Esophagus muscularis mucosa (tissue), 4 donors: Measurements from ENCODE around the gene MYCN. TPM values are rescaled to one million over a fixed set of nuclear protein-coding genes. Genes with fewer than 3 reads are reported as not detected.

Experiments used
- DNase-seq: peaks from one replicate; pipeline ENCODE4 v3.0.0-alpha.2; 2017; ENCODE audit errors: extremely low spot score
- H3K27ac ChIP-seq, 4 donors: fragments of 200-600 bp; sonication (generic); replicated peaks in 1 of 4; 1 replicate in 3 of 4; 2 replicates in 1 of 4; pipeline ENCODE4 v1.5.1; 2016 to 2019; ENCODE audit warnings: mild to moderate bottlenecking in 1 of 4
- H3K27me3 ChIP-seq, 4 donors: fragments of 200-600 bp; sonication (generic); one replicate each; pipeline versions ENCODE4 v1.5.1 to v1.6.0; 2016 to 2019
- H3K36me3 ChIP-seq, 4 donors: fragments of 200-600 bp; sonication (generic); one replicate each; pipeline ENCODE4 v1.5.1; 2016 to 2019
- H3K4me1 ChIP-seq, 4 donors: fragments of 200-600 bp; sonication (generic); one replicate each; pipeline ENCODE4 v1.5.1; 2016 to 2019
- H3K4me3 ChIP-seq, 4 donors: fragments of 200-600 bp; sonication (generic); 1 replicate in 2 of 4; 2 replicates in 2 of 4; pipeline ENCODE4 v1.5.1; 2016 to 2019; ENCODE audit warnings: mild to moderate bottlenecking in 4 of 4, moderate library complexity in 1 of 4
- H3K9me3 ChIP-seq, 4 donors: fragments of 200-600 bp; sonication (generic); 1 replicate in 3 of 4; 2 replicates in 1 of 4; pipeline ENCODE4 v1.5.1; 2016 to 2019
- CTCF ChIP-seq, 3 experiments: fragments of 200-600 bp in 2 of 3; fragments of 450-650 bp in 1 of 3; sonication (generic) in 2 of 3; IDR thresholded peaks; one replicate each; pipeline ENCODE4 v1.5.1; 2017 to 2019; ENCODE audit warnings: antibody characterized with exemption in 3 of 3, mild to moderate bottlenecking in 2 of 3, moderate library complexity in 1 of 3
- EP300 ChIP-seq: sonication (generic); formaldehyde crosslinking; IDR thresholded peaks from one replicate; pipeline ENCODE4 v1.6.1; 2017; ENCODE audit warnings: antibody characterized with exemption
- POLR2A ChIP-seq: fragments of 450-650 bp; IDR thresholded peaks from one replicate; pipeline ENCODE4 v1.6.1; 2017; ENCODE audit warnings: antibody characterized with exemption, moderate library complexity, mild to moderate bottlenecking, low read depth
- POLR2AphosphoS5 ChIP-seq, 2 donors: sonication (generic); formaldehyde crosslinking; IDR thresholded peaks; one replicate each; pipeline ENCODE4 v1.6.1; 2017; ENCODE audit warnings: antibody characterized with exemption in 2 of 2
- WGBS: methylation state at CpG from one replicate; pipeline ENCODE4 v1.1.5; 2018; 5-methylcytosine and 5-hydroxymethylcytosine counted together
- intact Hi-C: fragments of 100-400 bp; cut with DNase I; formaldehyde crosslinking; loops from one replicate; pipeline ENCODE4 v1.15.1; 2023
- total RNA-seq, 4 donors: library from RNA; depleted of rRNA; stranded (reverse); fragments of >200 nt; gene quantifications; one replicate each; pipeline versions ENCODE4 v1.1.0 to v1.2.1, GENCODE V29; 2016

MYCN gene
- total RNA-seq, 4 donors from 2014 or later, result 0.83 to 1.2 (median 1.1) TPM

DNA sequence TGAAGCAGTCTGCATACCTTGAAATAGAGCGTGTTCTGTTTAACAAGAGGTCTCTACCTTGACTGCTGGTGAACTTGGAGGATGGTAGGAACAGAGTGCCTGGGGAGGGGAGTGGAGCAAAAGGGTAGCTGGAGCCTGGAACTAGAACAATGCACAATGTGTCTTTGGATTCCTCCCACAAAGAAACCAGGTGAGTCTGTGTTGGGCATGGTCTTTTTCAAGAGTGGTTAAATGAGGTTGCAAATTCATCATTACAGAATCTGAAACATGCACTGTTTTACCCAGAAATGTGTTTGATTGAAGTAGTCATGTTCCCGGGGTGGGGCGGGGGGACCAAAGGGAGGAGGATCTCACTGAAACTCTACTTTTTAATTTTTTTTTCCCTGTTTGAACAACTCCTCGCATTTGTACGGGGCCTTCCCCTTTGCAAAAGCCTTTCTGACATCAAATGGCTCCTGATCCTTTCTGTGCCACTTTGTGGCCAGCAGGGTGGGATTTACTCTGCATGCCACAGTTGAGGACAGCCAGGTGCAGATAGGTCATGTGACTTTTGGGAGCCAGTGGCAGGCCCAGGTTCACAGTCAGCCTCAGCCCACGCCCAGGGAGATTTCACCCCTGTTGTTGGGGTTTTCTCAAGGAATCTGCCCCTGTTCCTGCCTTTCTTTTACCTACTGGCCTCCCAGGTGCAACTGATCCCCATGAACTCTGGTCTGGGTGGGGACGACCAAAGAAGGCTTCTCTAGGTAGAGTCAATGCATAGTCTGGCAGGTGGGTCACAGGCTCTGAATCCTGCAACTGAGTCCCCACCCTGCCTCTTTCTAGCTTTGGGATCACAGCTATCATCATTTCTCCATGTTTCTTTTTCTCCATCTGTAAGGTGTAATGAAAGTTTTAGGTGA lies 28.2 kb downstream of the MYCN start:
- Histone ChIP-seq H3K9me3 (no peaks in the 10 kb centered on the region), H3K36me3 (no peaks in the 10 kb centered on the region), H3K4me3 (no peak overlapping the region), H3K27ac (no peak overlapping the region), H3K4me1 (no peaks in the 10 kb centered on the region), H3K27me3 (peaks cover 0 to 7% (median 0%) of the 10 kb centered on the region in 4 donors)
- no peak for TF ChIP-seq CTCF (IDR thresholded peaks at IDR 0.05)
- no peak for TF ChIP-seq POLR2AphosphoS5 (IDR thresholded peaks at IDR 0.05)
- no peak for TF ChIP-seq EP300
- no peak for TF ChIP-seq POLR2A
- DNase-seq, result no peak
- WGBS, result 95% methylated on average over 6 of the region's 7 CpGs
- intact Hi-C loops, result no loop called here

DNA sequence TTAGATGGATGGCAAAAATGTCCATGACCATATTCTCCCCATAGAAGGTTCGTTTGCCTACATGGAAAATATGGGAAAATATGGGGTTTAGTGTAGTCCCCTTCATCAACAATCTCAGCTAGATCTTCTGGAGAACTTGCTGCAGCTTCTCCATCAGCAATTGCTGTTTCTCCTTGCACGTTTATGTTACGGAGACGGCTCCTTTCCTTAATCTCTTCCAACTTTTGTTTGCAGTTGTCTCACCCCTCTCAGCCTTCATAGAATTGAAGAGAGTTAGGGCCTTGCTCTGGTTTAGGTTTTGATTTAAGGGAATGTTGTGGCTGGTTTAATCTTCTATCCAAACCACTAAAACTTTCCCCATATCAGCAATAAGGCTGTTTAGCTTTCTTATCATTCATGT lies 28.9 kb downstream of the MYCN start:
- no peaks in the 10 kb centered on the region for H3K9me3 ChIP-seq
- H3K4me1 ChIP-seq, result peaks cover 0 to 6% (median 5%) of the 10 kb centered on the region in 4 donors
- no peaks in the 10 kb centered on the region for H3K36me3 ChIP-seq
- no peak overlapping the region for H3K27ac ChIP-seq
- H3K4me3 ChIP-seq, result no peak overlapping the region
- TF ChIP-seq CTCF (IDR thresholded peaks at IDR 0.05) (no peak), POLR2AphosphoS5 (IDR thresholded peaks at IDR 0.05) (no peak), POLR2A (no peak), EP300 (no peak)
- WGBS, result 84% methylated on average over 4 of the region's 4 CpGs
- peaks cover 0 to 7% (median 0%) of the 10 kb centered on the region in 4 donors for H3K27me3 ChIP-seq
- DNase-seq, result no peak
- intact Hi-C loops, result no loop called here

DNA sequence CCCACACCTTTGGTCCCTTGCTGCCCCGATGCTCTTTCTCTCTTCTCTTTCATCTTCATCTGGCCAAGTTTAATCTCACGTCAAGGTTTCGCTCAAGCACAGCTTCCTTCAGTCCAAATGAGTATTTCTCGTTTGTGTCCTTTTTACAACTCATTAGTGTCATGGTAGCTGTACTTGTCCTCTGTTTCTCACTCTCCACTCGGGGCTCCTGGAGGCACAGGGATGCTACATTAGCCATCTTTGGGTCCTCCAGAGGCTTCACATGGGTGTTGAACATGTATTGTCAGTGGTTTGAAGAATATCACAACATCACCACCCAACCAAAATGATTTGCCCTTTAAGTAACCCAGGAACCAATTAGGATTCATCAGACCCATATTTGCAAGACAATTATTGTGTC lies 30.4 kb downstream of the MYCN start:
- no peak for DNase-seq
- WGBS, result 85% methylated on average over 5 of the region's 5 CpGs
- peaks cover 0 to 7% (median 0%) of the 10 kb centered on the region in 4 donors for H3K27me3 ChIP-seq
- TF ChIP-seq POLR2A (no peak), EP300 (no peak), CTCF (IDR thresholded peaks at IDR 0.05) (no peak), POLR2AphosphoS5 (IDR thresholded peaks at IDR 0.05) (no peak)
- intact Hi-C loops, result no loop called here
- H3K9me3 ChIP-seq, result no peaks in the 10 kb centered on the region
- no peak overlapping the region for H3K27ac ChIP-seq
- no peaks in the 10 kb centered on the region for H3K36me3 ChIP-seq
- H3K4me3 ChIP-seq, result no peak overlapping the region
- peaks cover 0 to 8% (median 7%) of the 10 kb centered on the region in 4 donors for H3K4me1 ChIP-seq

- 27% methylated on average over 2 of the region's 7 CpGs for WGBS
- no peak for DNase-seq
- intact Hi-C loops, result no loop called here
Measured at GRCh38 chr2:15971351-15971750, 31.0 kb downstream of the MYCN start.

More at GRCh38 chr2:15971351-15971750, 31.0 kb downstream of the MYCN start:
- TF ChIP-seq EP300, result no peak
- TF ChIP-seq POLR2AphosphoS5 (IDR thresholded peaks at IDR 0.05), result no peak
- no peak for TF ChIP-seq CTCF (IDR thresholded peaks at IDR 0.05)
- no peak for TF ChIP-seq POLR2A
- H3K4me3 ChIP-seq, result no peak overlapping the region
- no peaks in the 10 kb centered on the region for H3K36me3 ChIP-seq
- no peak overlapping the region for H3K27ac ChIP-seq
- no peaks in the 10 kb centered on the region for H3K9me3 ChIP-seq
- peaks cover 0 to 7% (median 0%) of the 10 kb centered on the region in 4 donors for H3K27me3 ChIP-seq
- peaks cover 0 to 8% (median 7%) of the 10 kb centered on the region in 4 donors for H3K4me1 ChIP-seq
